GM23338 (cell line): ENCODE results near the gene ADAMTS13. TPM values are rescaled to one million over a fixed set of nuclear protein-coding genes. Genes with fewer than 3 reads are reported as not detected.

Source experiments
- ATAC-seq: fragments of 200-7000 bp; cut with Tn5 transposase; 3 replicates; pipeline ENCODE4 v1.9.1; 2020
- DNase-seq: peaks from one replicate; pipeline ENCODE4 v3.0.0-alpha.2; 2015; ENCODE audit warnings: low spot score
- H2AFZ ChIP-seq: fragments of 200-600 bp; sonication (generic); 2 replicates; pipeline ENCODE4 v1.8.0; 2016; ENCODE audit warnings: antibody characterized with exemption, mild to moderate bottlenecking, moderate library complexity
- H3F3A ChIP-seq: fragments of 200-600 bp; sonication (generic); replicated peaks from 2 replicates; pipeline ENCODE4 v1.8.0; 2017; ENCODE audit warnings: antibody characterized with exemption, mixed run types, low read depth
- H3K27ac ChIP-seq: fragments of 200-600 bp; sonication (generic); 2 replicates; pipeline ENCODE4 v1.6.1; 2016; ENCODE audit warnings: low read depth
- H3K27me3 ChIP-seq: fragments of 200-600 bp; sonication (generic); 2 replicates; pipeline ENCODE4 v1.8.0; 2016; ENCODE audit warnings: mild to moderate bottlenecking, mixed run types, moderate library complexity; ENCODE audit not compliant: insufficient read depth
- H3K36me3 ChIP-seq: fragments of 200-600 bp; sonication (generic); 2 replicates; pipeline ENCODE4 v1.8.0; 2016; ENCODE audit warnings: mild to moderate bottlenecking; ENCODE audit not compliant: insufficient read depth
- H3K4me1 ChIP-seq: fragments of 200-600 bp; sonication (generic); 2 replicates; pipeline ENCODE4 v1.8.0; 2016; ENCODE audit warnings: mild to moderate bottlenecking, moderate library complexity; ENCODE audit not compliant: insufficient read depth
- H3K4me2 ChIP-seq: fragments of 200-600 bp; sonication (generic); 2 replicates; pipeline ENCODE4 v1.7.1; 2017; ENCODE audit warnings: mixed run types
- H3K4me3 ChIP-seq: fragments of 200-600 bp; sonication (generic); 2 replicates; pipeline ENCODE4 v1.6.1; 2016; ENCODE audit warnings: mixed run types
- H3K79me2 ChIP-seq: fragments of 200-600 bp; sonication (generic); replicated peaks from 2 replicates; pipeline ENCODE4 v1.8.0; 2017; ENCODE audit warnings: mild to moderate bottlenecking; ENCODE audit not compliant: insufficient read depth
- H3K9me2 ChIP-seq: fragments of 200-600 bp; sonication (generic); 2 replicates; pipeline ENCODE4 v1.8.0; 2017; ENCODE audit not compliant: insufficient read depth
- H4K20me1 ChIP-seq: fragments of 200-600 bp; sonication (generic); replicated peaks from 2 replicates; pipeline ENCODE4 v1.8.0; 2017; ENCODE audit warnings: mild to moderate bottlenecking; ENCODE audit not compliant: insufficient read depth
- H3K27ac Mint-ChIP-seq: 2 replicates; pipeline ENCODE4 v1.8.0; 2020; ENCODE audit warnings: inconsistent platforms, mild to moderate bottlenecking, moderate library complexity, mixed read lengths
- H3K27me3 Mint-ChIP-seq: 3 replicates; pipeline ENCODE4 v1.8.0; 2022; ENCODE audit warnings: low read depth, mild to moderate bottlenecking, moderate library complexity, mixed read lengths, inconsistent platforms; ENCODE audit not compliant: insufficient read depth, poor library complexity
- H3K36me3 Mint-ChIP-seq: 3 replicates; pipeline ENCODE4 v1.8.0; 2021; ENCODE audit warnings: low read depth, mild to moderate bottlenecking, inconsistent platforms, moderate library complexity, mixed read lengths
- H3K4me1 Mint-ChIP-seq: 3 replicates; pipeline ENCODE4 v1.8.0; 2020; ENCODE audit warnings: mild to moderate bottlenecking, inconsistent platforms, mixed read lengths
- H3K4me3 Mint-ChIP-seq: 3 replicates; pipeline ENCODE4 v1.8.0; 2021; ENCODE audit warnings: moderate library complexity, mild to moderate bottlenecking, inconsistent platforms, mixed read lengths
- H3K9me3 Mint-ChIP-seq: 3 replicates; pipeline ENCODE4 v1.8.0; 2020; ENCODE audit warnings: moderate library complexity, mild to moderate bottlenecking, inconsistent platforms, mixed read lengths
- CREB1 ChIP-seq: fragments of 250-450 bp; sonication (Bioruptor Pico); IDR thresholded peaks from 2 replicates; pipeline ENCODE4 v1.5.0; 2020; ENCODE audit warnings: low read depth, mild to moderate bottlenecking, moderate library complexity
- EZH2 ChIP-seq: fragments of 200-600 bp; sonication (generic); IDR thresholded peaks from one replicate; pipeline ENCODE4 v1.8.0; 2017; ENCODE audit warnings: antibody characterized with exemption, mild to moderate bottlenecking, low read depth; ENCODE audit not compliant: unreplicated experiment
- EZH2phosphoT487 ChIP-seq: fragments of 200-600 bp; sonication (generic); IDR thresholded peaks from one replicate; pipeline ENCODE4 v1.8.1; 2018; ENCODE audit warnings: antibody characterized with exemption; ENCODE audit not compliant: unreplicated experiment
- JUNB ChIP-seq: IDR thresholded peaks from one replicate; pipeline ENCODE4 v1.6.1; 2016; ENCODE audit warnings: antibody characterized with exemption; ENCODE audit not compliant: unreplicated experiment
- NANOG ChIP-seq: IDR thresholded peaks from 2 replicates; pipeline ENCODE4 v1.6.1; 2016; ENCODE audit warnings: antibody characterized with exemption, borderline replicate concordance
- POLR2AphosphoS5 ChIP-seq: IDR thresholded peaks from 2 replicates; pipeline ENCODE4 v1.6.1; 2016; ENCODE audit warnings: antibody characterized with exemption, low read depth
- STAT1 ChIP-seq: IDR thresholded peaks from one replicate; pipeline ENCODE4 v1.6.1; 2016; ENCODE audit warnings: antibody characterized with exemption; ENCODE audit not compliant: unreplicated experiment
- ZNF114 ChIP-seq: fragments of 250-450 bp; sonication (Bioruptor Pico); IDR thresholded peaks from 2 replicates; pipeline ENCODE4 v1.5.0; 2020; ENCODE audit warnings: mild to moderate bottlenecking, moderate library complexity
- ZNF331 ChIP-seq: fragments of 250-450 bp; sonication (Bioruptor Pico); IDR thresholded peaks from 2 replicates; pipeline ENCODE4 v1.5.0; 2020; ENCODE audit warnings: low read depth, mild to moderate bottlenecking, moderate library complexity
- polyA plus RNA-seq: library from polyadenylated mRNA; unstranded; fragments of >200 nt; fragmentation: Nextera tagmentation; extraction: Ambion mirVana; gene quantifications from 2 replicates; pipeline ENCODE4 v1.2.1, GENCODE V29; 2016
- total RNA-seq: library from RNA; depleted of rRNA; stranded (reverse); fragments of >200 nt; shearing (Covaris generic); gene quantifications from 2 replicates; pipeline ENCODE4 v1.2.3, GENCODE V29; 2014
- TF ChIP-seq, protein P1 (sequence below), 2 experiments: fragments of 200-600 bp in 1 of 2; sonication (generic) in 1 of 2; conservative IDR thresholded peaks; 2 replicates each; pipeline versions ENCODE4 v1.5.1 to v1.6.1; 2016 to 2017; ENCODE audit warnings: antibody characterized with exemption in 2 of 2, low read depth in 2 of 2, mild to moderate bottlenecking in 2 of 2, moderate library complexity in 1 of 2
- TF ChIP-seq, protein P2 (sequence below): fragments of 250-450 bp; sonication (Bioruptor Pico); IDR thresholded peaks from 2 replicates; pipeline ENCODE4 v1.5.0; 2020; ENCODE audit warnings: mild to moderate bottlenecking, moderate library complexity
- TF ChIP-seq, protein P3 (sequence below): IDR thresholded peaks from one replicate; pipeline ENCODE4 v1.6.1; 2018; ENCODE audit warnings: antibody characterized with exemption; ENCODE audit not compliant: unreplicated experiment
- TF ChIP-seq, protein P4 (sequence below): IDR thresholded peaks from 2 replicates; pipeline ENCODE4 v1.6.1; 2016; ENCODE audit warnings: antibody characterized with exemption

Gene ADAMTS13
- total and polyA plus RNA-seq, 2 experiments from 2014 or later = 6.0 TPM

DNA sequence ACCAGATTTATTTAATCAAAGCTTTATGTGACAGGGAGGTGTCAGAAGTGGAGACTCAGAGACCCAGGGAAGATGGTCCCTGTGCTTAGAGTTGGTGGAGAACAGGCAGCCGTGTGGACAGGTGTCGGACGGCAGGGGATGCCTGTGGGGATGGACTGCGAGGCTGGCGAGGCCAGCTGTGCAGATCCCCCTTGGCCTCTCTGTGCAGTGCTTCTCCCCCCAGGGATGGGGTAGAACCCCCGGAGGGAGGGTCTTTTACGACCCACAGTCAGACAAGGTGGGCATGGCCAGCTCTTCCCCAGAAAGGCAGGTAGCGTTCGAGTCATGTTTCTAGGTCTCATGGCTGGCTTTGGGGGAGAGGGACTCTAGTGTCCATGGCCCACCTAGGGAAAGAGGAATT, 61.4 kb downstream of the ADAMTS13 start:
- no peak overlapping the region for H2AFZ ChIP-seq
- H3K9me2 ChIP-seq = no peaks in the 10 kb centered on the region
- Mint-ChIP-seq H3K9me3 (no peaks in the 10 kb centered on the region; the same call in 2 of the 3 replicates), H3K4me3 (no peak overlapping the region), H3K4me1 (peaks cover 5% of the 10 kb centered on the region), H3K27ac (no peak overlapping the region), H3K27me3 (peaks cover 4% of the 10 kb centered on the region), H3K36me3 (no peaks in the 10 kb centered on the region)
- no peak overlapping the region for H3K27ac ChIP-seq
- ATAC-seq (no peak), DNase-seq (no peak)
- TF ChIP-seq EZH2phosphoT487 (no peak), STAT1 (no peak), POLR2AphosphoS5 (no peak), ZNF114 (CRISPR knock-in tag) (no peak), JUNB (no peak), CREB1 (CRISPR knock-in tag) (no peak), ZNF331 (no peak), EZH2 (no peak), NANOG (no peak)
- TF ChIP-seq, protein P1, sequence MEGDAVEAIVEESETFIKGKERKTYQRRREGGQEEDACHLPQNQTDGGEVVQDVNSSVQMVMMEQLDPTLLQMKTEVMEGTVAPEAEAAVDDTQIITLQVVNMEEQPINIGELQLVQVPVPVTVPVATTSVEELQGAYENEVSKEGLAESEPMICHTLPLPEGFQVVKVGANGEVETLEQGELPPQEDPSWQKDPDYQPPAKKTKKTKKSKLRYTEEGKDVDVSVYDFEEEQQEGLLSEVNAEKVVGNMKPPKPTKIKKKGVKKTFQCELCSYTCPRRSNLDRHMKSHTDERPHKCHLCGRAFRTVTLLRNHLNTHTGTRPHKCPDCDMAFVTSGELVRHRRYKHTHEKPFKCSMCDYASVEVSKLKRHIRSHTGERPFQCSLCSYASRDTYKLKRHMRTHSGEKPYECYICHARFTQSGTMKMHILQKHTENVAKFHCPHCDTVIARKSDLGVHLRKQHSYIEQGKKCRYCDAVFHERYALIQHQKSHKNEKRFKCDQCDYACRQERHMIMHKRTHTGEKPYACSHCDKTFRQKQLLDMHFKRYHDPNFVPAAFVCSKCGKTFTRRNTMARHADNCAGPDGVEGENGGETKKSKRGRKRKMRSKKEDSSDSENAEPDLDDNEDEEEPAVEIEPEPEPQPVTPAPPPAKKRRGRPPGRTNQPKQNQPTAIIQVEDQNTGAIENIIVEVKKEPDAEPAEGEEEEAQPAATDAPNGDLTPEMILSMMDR (conservative IDR thresholded peaks at IDR 0.05; ENCODE audit: low read depth in 2 of 2) = no peak
- TF ChIP-seq, protein P2, sequence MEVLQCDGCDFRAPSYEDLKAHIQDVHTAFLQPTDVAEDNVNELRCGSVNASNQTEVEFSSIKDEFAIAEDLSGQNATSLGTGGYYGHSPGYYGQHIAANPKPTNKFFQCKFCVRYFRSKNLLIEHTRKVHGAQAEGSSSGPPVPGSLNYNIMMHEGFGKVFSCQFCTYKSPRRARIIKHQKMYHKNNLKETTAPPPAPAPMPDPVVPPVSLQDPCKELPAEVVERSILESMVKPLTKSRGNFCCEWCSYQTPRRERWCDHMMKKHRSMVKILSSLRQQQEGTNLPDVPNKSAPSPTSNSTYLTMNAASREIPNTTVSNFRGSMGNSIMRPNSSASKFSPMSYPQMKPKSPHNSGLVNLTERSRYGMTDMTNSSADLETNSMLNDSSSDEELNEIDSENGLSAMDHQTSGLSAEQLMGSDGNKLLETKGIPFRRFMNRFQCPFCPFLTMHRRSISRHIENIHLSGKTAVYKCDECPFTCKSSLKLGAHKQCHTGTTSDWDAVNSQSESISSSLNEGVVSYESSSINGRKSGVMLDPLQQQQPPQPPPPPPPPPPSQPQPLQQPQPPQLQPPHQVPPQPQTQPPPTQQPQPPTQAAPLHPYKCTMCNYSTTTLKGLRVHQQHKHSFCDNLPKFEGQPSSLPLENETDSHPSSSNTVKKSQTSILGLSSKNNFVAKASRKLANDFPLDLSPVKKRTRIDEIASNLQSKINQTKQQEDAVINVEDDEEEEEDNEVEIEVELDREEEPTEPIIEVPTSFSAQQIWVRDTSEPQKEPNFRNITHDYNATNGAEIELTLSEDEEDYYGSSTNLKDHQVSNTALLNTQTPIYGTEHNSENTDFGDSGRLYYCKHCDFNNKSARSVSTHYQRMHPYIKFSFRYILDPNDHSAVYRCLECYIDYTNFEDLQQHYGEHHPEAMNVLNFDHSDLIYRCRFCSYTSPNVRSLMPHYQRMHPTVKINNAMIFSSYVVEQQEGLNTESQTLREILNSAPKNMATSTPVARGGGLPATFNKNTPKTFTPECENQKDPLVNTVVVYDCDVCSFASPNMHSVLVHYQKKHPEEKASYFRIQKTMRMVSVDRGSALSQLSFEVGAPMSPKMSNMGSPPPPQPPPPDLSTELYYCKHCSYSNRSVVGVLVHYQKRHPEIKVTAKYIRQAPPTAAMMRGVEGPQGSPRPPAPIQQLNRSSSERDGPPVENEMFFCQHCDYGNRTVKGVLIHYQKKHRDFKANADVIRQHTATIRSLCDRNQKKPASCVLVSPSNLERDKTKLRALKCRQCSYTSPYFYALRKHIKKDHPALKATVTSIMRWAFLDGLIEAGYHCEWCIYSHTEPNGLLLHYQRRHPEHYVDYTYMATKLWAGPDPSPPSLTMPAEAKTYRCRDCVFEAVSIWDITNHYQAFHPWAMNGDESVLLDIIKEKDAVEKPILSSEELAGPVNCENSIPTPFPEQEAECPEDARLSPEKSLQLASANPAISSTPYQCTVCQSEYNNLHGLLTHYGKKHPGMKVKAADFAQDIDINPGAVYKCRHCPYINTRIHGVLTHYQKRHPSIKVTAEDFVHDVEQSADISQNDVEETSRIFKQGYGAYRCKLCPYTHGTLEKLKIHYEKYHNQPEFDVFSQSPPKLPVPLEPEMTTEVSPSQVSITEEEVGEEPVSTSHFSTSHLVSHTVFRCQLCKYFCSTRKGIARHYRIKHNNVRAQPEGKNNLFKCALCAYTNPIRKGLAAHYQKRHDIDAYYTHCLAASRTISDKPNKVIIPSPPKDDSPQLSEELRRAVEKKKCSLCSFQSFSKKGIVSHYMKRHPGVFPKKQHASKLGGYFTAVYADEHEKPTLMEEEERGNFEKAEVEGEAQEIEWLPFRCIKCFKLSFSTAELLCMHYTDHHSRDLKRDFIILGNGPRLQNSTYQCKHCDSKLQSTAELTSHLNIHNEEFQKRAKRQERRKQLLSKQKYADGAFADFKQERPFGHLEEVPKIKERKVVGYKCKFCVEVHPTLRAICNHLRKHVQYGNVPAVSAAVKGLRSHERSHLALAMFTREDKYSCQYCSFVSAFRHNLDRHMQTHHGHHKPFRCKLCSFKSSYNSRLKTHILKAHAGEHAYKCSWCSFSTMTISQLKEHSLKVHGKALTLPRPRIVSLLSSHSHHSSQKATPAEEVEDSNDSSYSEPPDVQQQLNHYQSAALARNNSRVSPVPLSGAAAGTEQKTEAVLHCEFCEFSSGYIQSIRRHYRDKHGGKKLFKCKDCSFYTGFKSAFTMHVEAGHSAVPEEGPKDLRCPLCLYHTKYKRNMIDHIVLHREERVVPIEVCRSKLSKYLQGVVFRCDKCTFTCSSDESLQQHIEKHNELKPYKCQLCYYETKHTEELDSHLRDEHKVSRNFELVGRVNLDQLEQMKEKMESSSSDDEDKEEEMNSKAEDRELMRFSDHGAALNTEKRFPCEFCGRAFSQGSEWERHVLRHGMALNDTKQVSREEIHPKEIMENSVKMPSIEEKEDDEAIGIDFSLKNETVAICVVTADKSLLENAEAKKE = no peak
- TF ChIP-seq, protein P3, sequence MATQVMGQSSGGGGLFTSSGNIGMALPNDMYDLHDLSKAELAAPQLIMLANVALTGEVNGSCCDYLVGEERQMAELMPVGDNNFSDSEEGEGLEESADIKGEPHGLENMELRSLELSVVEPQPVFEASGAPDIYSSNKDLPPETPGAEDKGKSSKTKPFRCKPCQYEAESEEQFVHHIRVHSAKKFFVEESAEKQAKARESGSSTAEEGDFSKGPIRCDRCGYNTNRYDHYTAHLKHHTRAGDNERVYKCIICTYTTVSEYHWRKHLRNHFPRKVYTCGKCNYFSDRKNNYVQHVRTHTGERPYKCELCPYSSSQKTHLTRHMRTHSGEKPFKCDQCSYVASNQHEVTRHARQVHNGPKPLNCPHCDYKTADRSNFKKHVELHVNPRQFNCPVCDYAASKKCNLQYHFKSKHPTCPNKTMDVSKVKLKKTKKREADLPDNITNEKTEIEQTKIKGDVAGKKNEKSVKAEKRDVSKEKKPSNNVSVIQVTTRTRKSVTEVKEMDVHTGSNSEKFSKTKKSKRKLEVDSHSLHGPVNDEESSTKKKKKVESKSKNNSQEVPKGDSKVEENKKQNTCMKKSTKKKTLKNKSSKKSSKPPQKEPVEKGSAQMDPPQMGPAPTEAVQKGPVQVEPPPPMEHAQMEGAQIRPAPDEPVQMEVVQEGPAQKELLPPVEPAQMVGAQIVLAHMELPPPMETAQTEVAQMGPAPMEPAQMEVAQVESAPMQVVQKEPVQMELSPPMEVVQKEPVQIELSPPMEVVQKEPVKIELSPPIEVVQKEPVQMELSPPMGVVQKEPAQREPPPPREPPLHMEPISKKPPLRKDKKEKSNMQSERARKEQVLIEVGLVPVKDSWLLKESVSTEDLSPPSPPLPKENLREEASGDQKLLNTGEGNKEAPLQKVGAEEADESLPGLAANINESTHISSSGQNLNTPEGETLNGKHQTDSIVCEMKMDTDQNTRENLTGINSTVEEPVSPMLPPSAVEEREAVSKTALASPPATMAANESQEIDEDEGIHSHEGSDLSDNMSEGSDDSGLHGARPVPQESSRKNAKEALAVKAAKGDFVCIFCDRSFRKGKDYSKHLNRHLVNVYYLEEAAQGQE = no peak
- TF ChIP-seq, protein P4, sequence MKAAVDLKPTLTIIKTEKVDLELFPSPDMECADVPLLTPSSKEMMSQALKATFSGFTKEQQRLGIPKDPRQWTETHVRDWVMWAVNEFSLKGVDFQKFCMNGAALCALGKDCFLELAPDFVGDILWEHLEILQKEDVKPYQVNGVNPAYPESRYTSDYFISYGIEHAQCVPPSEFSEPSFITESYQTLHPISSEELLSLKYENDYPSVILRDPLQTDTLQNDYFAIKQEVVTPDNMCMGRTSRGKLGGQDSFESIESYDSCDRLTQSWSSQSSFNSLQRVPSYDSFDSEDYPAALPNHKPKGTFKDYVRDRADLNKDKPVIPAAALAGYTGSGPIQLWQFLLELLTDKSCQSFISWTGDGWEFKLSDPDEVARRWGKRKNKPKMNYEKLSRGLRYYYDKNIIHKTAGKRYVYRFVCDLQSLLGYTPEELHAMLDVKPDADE = no peak
- H3K4me1 ChIP-seq = no peaks in the 10 kb centered on the region; the same call in 1 of the 2 replicates
- peaks cover under 1% of the 10 kb centered on the region; the same call in 1 of the 2 replicates for H3K79me2 ChIP-seq
- 0 out of 2 replicates have a peak, but pooled peaks cover 2% of the 10 kb centered on the region for H3F3A ChIP-seq
- no peaks in the 10 kb centered on the region for H3K36me3 ChIP-seq
- no peaks in the 10 kb centered on the region for H4K20me1 ChIP-seq
- no peak overlapping the region for H3K4me3 ChIP-seq
- no peaks in the 10 kb centered on the region for H3K27me3 ChIP-seq
- H3K4me2 ChIP-seq = no peak overlapping the region
